Thyroid gland (tissue), 4 donors: Measurements from ENCODE around the gene DOCK10.

Source experiments
- CTCF ChIP-seq, 6 experiments: fragments of 200-600 bp in 3 of 6; fragments of 450-650 bp in 3 of 6; sonication (generic) in 3 of 6; IDR thresholded peaks; one replicate each; pipeline ENCODE4 v1.5.1; 2016 to 2019; ENCODE audit warnings: antibody characterized with exemption in 6 of 6, mild to moderate bottlenecking in 2 of 6, inconsistent platforms in 1 of 6, moderate library complexity in 1 of 6
- POLR2A ChIP-seq, 2 donors: fragments of 450-650 bp; IDR thresholded peaks; one replicate each; pipeline ENCODE4 v1.6.1; 2017; ENCODE audit warnings: antibody characterized with exemption in 2 of 2, mild to moderate bottlenecking in 2 of 2, moderate library complexity in 1 of 2

GRCh38 chr2:225028572-225028971 is 13.7 kb downstream of the DOCK10 start:
- no peak for TF ChIP-seq CTCF (IDR thresholded peaks at IDR 0.05)
- no peak for TF ChIP-seq POLR2A (IDR thresholded peaks at IDR 0.05)
